Esophagus muscularis mucosa (tissue), 4 donors: ENCODE results near the gene NEU4. TPM values are rescaled to one million over a fixed set of nuclear protein-coding genes. Genes with fewer than 3 reads are reported as not detected.
A peak's percentile ranks its signal among the peaks of the same experiment; 100 is the strongest.

ENCODE experiments used
- DNase-seq: peaks from one replicate; pipeline ENCODE4 v3.0.0-alpha.2; 2017; ENCODE audit errors: extremely low spot score
- H3K27ac ChIP-seq, 4 donors: fragments of 200-600 bp; sonication (generic); replicated peaks in 1 of 4; 1 replicate in 3 of 4; 2 replicates in 1 of 4; pipeline ENCODE4 v1.5.1; 2016 to 2019; ENCODE audit warnings: mild to moderate bottlenecking in 1 of 4
- H3K27me3 ChIP-seq, 4 donors: fragments of 200-600 bp; sonication (generic); one replicate each; pipeline versions ENCODE4 v1.5.1 to v1.6.0; 2016 to 2019
- H3K36me3 ChIP-seq, 4 donors: fragments of 200-600 bp; sonication (generic); one replicate each; pipeline ENCODE4 v1.5.1; 2016 to 2019
- H3K4me1 ChIP-seq, 4 donors: fragments of 200-600 bp; sonication (generic); one replicate each; pipeline ENCODE4 v1.5.1; 2016 to 2019
- H3K4me3 ChIP-seq, 4 donors: fragments of 200-600 bp; sonication (generic); 1 replicate in 2 of 4; 2 replicates in 2 of 4; pipeline ENCODE4 v1.5.1; 2016 to 2019; ENCODE audit warnings: mild to moderate bottlenecking in 4 of 4, moderate library complexity in 1 of 4
- H3K9me3 ChIP-seq, 4 donors: fragments of 200-600 bp; sonication (generic); 1 replicate in 3 of 4; 2 replicates in 1 of 4; pipeline ENCODE4 v1.5.1; 2016 to 2019
- EP300 ChIP-seq: sonication (generic); formaldehyde crosslinking; IDR thresholded peaks from one replicate; pipeline ENCODE4 v1.6.1; 2017; ENCODE audit warnings: antibody characterized with exemption
- POLR2A ChIP-seq: fragments of 450-650 bp; IDR thresholded peaks from one replicate; pipeline ENCODE4 v1.6.1; 2017; ENCODE audit warnings: antibody characterized with exemption, moderate library complexity, mild to moderate bottlenecking, low read depth
- POLR2AphosphoS5 ChIP-seq, 2 donors: sonication (generic); formaldehyde crosslinking; IDR thresholded peaks; one replicate each; pipeline ENCODE4 v1.6.1; 2017; ENCODE audit warnings: antibody characterized with exemption in 2 of 2
- WGBS: methylation state at CpG from one replicate; pipeline ENCODE4 v1.1.5; 2018; 5-methylcytosine and 5-hydroxymethylcytosine counted together
- intact Hi-C: fragments of 100-400 bp; cut with DNase I; formaldehyde crosslinking; loops from one replicate; pipeline ENCODE4 v1.15.1; 2023
- total RNA-seq, 4 donors: library from RNA; depleted of rRNA; stranded (reverse); fragments of >200 nt; gene quantifications; one replicate each; pipeline versions ENCODE4 v1.1.0 to v1.2.1, GENCODE V29; 2016
- TF ChIP-seq, protein P1 (sequence below), 3 experiments: fragments of 200-600 bp in 2 of 3; fragments of 450-650 bp in 1 of 3; sonication (generic) in 2 of 3; IDR thresholded peaks; one replicate each; pipeline ENCODE4 v1.5.1; 2017 to 2019; ENCODE audit warnings: antibody characterized with exemption in 3 of 3, mild to moderate bottlenecking in 2 of 3, moderate library complexity in 1 of 3

Gene NEU4
- total RNA-seq, 4 donors from 2014 or later: 1.5 to 5.4 TPM; not detected in 2

DNA sequence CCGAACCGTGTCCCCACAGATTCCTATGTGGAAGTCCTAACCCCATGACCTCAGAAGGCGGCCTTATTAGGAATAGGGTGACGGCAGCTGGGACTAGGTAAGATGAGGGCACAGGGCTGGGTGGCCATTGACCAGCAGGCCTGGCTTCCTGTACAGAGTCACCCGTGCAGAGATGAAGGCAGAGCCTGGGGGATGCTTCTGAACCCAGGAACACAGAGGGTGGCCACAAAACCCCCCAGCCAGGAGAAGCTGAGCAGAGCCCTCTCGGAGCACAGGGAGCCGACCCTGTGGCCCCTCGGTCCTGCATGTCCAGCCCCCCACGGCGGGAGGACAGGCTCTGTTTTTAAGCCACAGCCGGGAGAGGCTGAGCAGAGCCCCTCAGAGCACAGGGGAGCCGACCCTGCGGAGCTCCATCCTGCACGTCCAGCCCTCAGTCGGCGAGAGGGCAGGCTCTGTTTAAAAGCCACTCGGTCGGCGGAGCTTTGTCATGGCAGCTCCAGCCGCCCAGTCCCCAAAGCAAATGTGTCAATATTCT, 47.0 kb downstream of the NEU4 start:
- TF ChIP-seq EP300: no peak
- TF ChIP-seq POLR2AphosphoS5 (IDR thresholded peaks at IDR 0.05): no peak
- no peak for DNase-seq
- no peak overlapping the region for H3K27ac ChIP-seq
- no peaks in the 10 kb centered on the region for H3K36me3 ChIP-seq
- H3K4me3 ChIP-seq: no peak overlapping the region
- no peaks in the 10 kb centered on the region for H3K9me3 ChIP-seq
- peaks cover 23 to 37% (median 30%) of the 10 kb centered on the region in 4 donors for H3K4me1 ChIP-seq
- WGBS: 79% methylated on average over 19 of the region's 20 CpGs
- intact Hi-C loops: no loop called here
- H3K27me3 ChIP-seq: peaks cover 0 to 7% (median 0%) of the 10 kb centered on the region in 4 donors

DNA sequence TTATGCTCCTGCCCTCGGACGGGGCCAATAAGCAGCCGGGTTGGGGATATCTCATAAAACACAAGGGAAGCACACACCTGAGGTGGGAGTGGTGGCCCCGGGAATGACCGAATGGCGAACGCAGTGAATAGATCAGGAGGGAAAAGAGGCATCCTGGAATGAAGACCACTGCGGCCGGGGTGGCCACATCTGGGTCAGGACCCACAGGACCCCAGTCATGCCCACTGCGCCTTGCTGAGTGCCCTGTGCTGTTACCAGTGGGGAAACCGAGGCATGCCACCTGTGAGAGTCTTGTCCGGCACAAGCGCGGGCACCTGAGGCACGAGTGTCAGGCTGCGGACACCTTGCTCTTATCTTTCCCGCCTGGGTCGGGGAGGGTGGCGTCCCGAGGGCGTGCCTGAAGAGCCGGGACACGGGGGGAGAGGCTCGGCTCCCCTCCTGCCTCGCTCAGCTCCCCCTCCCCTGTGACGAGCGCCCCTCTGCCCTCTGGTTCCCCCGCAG, 48.1 kb downstream of the NEU4 start:
- peak overlapping the region in 1 of 4 donors; percentile 1 for H3K4me3 ChIP-seq
- no peak for DNase-seq
- 91% methylated on average over 12 of the region's 28 CpGs for WGBS
- H3K9me3 ChIP-seq: no peaks in the 10 kb centered on the region
- no peaks in the 10 kb centered on the region for H3K36me3 ChIP-seq
- peaks cover 23 to 37% (median 31%) of the 10 kb centered on the region in 4 donors for H3K4me1 ChIP-seq
- no peak overlapping the region for H3K27ac ChIP-seq
- intact Hi-C loops: no loop called here
- H3K27me3 ChIP-seq: peaks cover 0 to 11% (median 0%) of the 10 kb centered on the region in 4 donors
- TF ChIP-seq POLR2AphosphoS5 (IDR thresholded peaks at IDR 0.05) (no peak), EP300 (no peak), POLR2A (no peak)
- TF ChIP-seq, protein P1, sequence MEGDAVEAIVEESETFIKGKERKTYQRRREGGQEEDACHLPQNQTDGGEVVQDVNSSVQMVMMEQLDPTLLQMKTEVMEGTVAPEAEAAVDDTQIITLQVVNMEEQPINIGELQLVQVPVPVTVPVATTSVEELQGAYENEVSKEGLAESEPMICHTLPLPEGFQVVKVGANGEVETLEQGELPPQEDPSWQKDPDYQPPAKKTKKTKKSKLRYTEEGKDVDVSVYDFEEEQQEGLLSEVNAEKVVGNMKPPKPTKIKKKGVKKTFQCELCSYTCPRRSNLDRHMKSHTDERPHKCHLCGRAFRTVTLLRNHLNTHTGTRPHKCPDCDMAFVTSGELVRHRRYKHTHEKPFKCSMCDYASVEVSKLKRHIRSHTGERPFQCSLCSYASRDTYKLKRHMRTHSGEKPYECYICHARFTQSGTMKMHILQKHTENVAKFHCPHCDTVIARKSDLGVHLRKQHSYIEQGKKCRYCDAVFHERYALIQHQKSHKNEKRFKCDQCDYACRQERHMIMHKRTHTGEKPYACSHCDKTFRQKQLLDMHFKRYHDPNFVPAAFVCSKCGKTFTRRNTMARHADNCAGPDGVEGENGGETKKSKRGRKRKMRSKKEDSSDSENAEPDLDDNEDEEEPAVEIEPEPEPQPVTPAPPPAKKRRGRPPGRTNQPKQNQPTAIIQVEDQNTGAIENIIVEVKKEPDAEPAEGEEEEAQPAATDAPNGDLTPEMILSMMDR (IDR thresholded peaks at IDR 0.05): no peak

- DNase-seq: no peak
Measured at GRCh38 chr2:241857572-241858121, 48.7 kb downstream of the NEU4 start.

GRCh38 chr2:241858206-241859016, 49.4 kb downstream of the NEU4 start, which contains the start of gene PDCD1:
TSS of gene PDCD1 (minus strand) at chr2:241858894. CDS start at chr2:241858838, 56 bp downstream.
- 57% methylated on average over 2 of the region's 28 CpGs for WGBS
- no peak for DNase-seq

More at GRCh38 chr2:241857572-241858121, 48.7 kb downstream of the NEU4 start:
- Histone ChIP-seq H3K4me3 (peak overlapping the region in 1 of 4 donors; percentile 1), H3K36me3 (no peaks in the 10 kb centered on the region), H3K4me1 (peaks cover 23 to 37% (median 31%) of the 10 kb centered on the region in 4 donors), H3K27ac (no peak overlapping the region), H3K9me3 (no peaks in the 10 kb centered on the region), H3K27me3 (peaks cover 0 to 17% (median 0%) of the 10 kb centered on the region in 4 donors)
- WGBS: 83% methylated on average over 12 of the region's 18 CpGs
- TF ChIP-seq EP300 (no peak), POLR2A (no peak)
- intact Hi-C loops: no loop called here

DNA sequence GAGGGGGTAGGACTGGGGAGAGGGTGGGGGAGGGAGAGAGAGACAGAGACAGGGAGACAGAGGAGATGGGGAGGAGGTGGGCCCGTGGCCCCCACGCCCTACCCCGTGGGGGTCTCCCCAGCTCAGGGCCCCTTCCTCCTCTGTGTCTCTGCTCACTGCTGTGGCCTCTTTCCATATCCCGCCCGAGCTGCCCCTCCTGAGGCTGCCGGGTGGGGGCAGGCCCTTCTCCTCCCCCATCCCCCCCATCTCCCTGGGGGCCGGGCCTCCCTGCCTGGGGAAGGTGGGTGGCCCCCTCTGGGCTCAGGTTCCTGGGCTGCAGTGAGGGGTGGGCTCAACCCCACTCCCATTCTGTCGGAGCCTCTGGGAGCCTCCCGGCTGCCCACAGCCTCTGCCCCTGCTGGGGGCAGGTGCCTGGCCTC, 50.0 kb downstream of the NEU4 start:
- 28% methylated on average over 8 of the region's 9 CpGs for WGBS
- intact Hi-C loops: no loop called here
- peaks cover 0 to 30% (median 8%) of the 10 kb centered on the region in 4 donors for H3K27me3 ChIP-seq
- no peak for TF ChIP-seq POLR2AphosphoS5 (IDR thresholded peaks at IDR 0.05)
- no peak for TF ChIP-seq POLR2A
- H3K9me3 ChIP-seq: no peaks in the 10 kb centered on the region
- H3K36me3 ChIP-seq: no peaks in the 10 kb centered on the region
- peaks cover 29 to 42% (median 38%) of the 10 kb centered on the region in 4 donors for H3K4me1 ChIP-seq
- peak overlapping the region in 3 of 4 donors; percentile 34 to 42 (median 36) for H3K4me3 ChIP-seq
- no peak for DNase-seq
- peak overlapping the region; percentile 76 to 86 (median 80) for H3K27ac ChIP-seq

More at GRCh38 chr2:241858206-241859016, 49.4 kb downstream of the NEU4 start, which contains the start of gene PDCD1:
- peaks cover 0 to 25% (median 5%) of the 10 kb centered on the region in 4 donors for H3K27me3 ChIP-seq
- H3K9me3 ChIP-seq: no peaks in the 10 kb centered on the region
- H3K36me3 ChIP-seq: no peaks in the 10 kb centered on the region
- H3K4me3 ChIP-seq: peak within 1 kb of the TSS; percentile 34 to 51 (median 39)
- intact Hi-C loops: no loop called here
- peak within 1 kb of the TSS; percentile 76 to 86 (median 80) for H3K27ac ChIP-seq
- TF ChIP-seq POLR2A (no peak), POLR2AphosphoS5 (IDR thresholded peaks at IDR 0.05) (peak in 1 of 2 donors; percentile 7)
- H3K4me1 ChIP-seq: peaks cover 26 to 40% (median 34%) of the 10 kb centered on the region in 4 donors

DNA sequence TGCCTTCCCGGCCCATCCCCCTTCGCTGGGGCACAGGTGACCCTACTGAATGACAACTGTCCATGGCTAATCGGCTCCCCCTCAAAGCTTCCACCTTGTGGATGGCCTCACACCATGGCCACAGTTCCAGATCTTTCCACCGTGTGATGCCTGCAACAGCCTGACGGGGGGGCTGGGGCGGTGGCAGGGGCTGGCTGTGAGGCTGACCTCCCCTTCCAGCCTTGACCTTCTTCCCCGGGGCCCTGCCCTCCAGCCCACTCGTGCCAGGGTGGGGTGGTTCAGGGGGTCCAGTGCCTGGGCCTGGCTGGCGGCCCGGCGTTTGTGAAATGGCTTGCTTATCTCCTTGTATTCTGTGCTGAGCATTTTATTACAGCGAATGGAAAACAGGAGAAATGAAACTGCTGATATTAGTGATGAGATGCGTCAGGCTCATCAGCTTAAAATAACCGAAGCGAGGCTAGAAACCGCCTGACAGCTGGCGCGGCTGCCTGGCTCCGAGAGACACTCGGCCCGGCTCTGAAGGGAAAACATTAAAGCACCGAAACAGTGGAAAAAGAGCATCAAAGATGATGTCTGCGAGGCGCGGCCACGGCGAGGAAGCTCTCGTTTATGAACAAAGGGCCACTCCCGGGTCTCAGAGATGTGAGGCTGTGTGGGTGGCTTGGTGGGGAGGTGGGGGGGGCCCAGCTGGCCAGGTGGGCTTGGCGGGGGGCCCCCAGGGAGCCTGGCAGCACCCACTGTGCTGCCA, 50.6 kb downstream of the NEU4 start:
- WGBS: 33% methylated on average over 26 of the region's 30 CpGs
- Histone ChIP-seq H3K4me3 (peak overlapping the region; percentile 34 to 51 (median 39)), H3K9me3 (no peaks in the 10 kb centered on the region), H3K36me3 (no peaks in the 10 kb centered on the region), H3K27me3 (peaks cover 0 to 36% (median 11%) of the 10 kb centered on the region in 4 donors), H3K27ac (peak overlapping the region; percentile 76 to 86 (median 80)), H3K4me1 (peaks cover 29 to 36% (median 35%) of the 10 kb centered on the region in 4 donors)
- DNase-seq: no peak
- TF ChIP-seq EP300: no peak
- peak; percentile 35 to 57 for TF ChIP-seq POLR2AphosphoS5 (IDR thresholded peaks at IDR 0.05)
- TF ChIP-seq, protein P1 (IDR thresholded peaks at IDR 0.05): peak in 1 of 3 experiments; percentile 21
- TF ChIP-seq POLR2A: no peak
- intact Hi-C loops: no loop called here
